GM19099 (cell line): ENCODE measurements around the gene NDST1.

Experiments
- POLR2A ChIP-seq: IDR thresholded peaks from 3 replicates; pipeline ENCODE4 v1.6.1; 2011; ENCODE audit warnings: low read depth; ENCODE audit not compliant: insufficient read length; ENCODE audit errors: extremely low read depth

The NDST1 gene

DNA sequence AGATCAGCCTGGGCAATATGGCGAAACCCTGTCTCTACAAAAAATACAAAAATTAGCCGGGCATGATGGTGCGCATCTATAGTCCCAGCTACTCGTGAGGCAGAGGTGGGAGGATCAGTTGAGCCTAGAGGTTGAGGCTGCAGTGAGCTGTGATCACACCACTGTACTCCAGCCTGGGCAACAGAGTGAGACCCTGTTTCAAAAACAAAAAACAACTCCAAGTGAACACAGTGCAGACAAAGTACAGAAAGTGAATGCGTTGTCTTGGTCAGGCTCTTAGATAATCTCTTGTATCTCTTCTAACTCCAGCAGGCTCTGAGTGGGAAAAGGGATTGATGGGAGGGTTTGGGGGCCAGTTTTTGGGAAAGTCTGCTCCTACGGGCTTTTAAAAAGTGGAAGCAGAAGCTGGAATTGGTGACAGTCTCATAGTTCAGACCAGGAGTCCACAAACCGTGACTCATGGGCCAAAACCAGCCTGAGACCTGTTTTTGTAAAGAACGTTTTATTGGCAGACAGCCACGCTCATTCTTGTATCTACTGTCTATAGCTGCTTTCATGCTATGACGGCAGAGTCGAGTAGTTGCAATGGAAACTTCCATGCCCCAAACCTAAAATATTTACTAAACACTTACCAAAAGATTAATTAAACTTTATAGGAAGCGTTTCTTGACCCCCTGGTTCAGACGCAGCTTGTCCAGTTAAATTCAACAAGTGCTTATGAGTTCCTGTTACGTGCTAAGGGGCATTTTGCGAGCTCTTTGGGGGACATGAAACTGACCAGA is 32.9 kb downstream of the NDST1 start:
- TF ChIP-seq POLR2A, result no peak

DNA sequence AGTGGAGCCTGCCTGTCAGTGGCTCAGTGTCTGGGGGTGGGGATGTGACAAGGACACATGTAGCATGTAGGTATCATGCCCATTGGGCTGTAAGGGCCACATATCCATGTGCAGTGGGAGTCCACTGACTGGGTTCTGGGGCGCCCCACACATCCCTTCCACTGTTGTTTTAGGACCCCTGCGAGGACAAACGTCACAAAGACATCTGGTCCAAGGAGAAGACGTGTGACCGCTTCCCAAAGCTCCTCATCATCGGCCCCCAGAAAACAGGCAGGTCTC is 33.4 kb downstream of the NDST1 start:
- TF ChIP-seq POLR2A, result no peak

DNA sequence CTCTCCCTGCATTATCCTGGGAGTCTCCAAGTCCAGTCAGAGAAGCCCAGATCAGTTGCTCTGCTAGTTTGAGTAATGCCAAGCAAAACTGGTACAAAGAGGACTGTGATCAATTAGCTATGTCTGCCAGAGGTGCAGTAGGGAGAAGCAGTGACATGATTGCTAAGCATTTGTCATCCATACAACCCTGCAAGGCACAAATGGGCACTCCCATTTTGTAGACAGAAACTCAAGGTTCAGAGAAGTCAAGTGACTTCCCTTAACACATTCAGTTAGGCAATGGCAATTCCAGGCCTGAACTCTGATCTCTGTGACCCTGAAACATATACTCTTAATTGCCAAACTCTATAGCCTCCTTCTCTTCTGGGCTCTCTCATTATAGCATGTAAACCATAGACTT is 34.0 kb downstream of the NDST1 start:
- TF ChIP-seq POLR2A, result no peak

DNA sequence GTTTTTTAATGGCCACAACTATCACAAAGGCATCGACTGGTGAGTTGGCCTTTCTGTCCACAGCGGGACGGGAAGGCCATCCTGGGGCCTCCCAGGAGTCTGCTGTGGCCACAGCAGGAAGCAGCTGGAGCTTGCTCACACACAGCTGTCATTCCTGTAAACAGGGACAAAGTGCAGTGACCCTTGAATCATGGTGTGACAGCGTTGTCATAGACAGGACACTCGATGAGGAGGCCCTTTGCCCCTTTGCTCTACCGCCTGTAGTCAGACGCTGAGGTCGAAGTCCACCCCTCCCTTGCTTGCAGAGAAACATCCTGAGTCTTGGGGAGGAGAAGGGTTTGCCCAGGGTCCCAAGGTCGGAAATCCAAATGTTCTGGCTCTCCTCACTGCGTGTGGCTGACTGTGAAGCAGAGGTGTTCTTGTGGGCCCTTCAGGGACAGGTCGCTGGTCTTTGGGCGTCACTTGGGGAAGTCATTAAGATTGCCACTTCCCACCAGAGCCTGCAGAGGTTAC is 35.1 kb downstream of the NDST1 start:
- no peak for TF ChIP-seq POLR2A

DNA sequence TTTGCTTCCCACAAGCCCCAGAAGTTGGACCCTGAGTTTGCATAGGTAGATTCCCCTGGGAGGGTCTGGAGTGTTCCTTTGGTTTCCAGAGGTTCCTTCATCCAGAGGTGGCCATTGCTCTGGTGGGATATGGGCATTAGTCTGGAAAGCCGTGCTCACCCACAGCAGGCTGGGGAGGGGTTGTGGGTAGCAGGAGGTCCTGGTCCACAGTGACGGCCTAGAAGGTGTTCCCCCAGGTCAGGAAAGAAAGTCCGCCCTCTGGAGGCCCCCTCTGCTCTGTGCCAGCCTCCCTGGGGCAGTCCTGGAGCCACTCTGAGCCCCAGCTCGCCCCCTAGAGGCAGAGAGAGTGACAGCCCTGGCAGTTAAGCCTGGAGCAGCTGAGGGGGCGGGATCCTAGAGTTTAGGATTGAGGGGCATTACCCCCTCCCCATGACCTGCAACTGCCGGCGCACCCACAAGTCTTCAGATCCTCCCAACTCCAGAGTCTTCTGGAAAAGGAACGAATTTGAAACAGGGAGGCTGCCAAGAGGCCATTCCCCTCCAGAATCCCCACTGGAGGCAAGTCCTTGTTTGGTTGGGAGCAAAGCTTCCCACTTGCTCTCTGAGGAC is 36.8 kb downstream of the NDST1 start:
- no peak for TF ChIP-seq POLR2A

DNA sequence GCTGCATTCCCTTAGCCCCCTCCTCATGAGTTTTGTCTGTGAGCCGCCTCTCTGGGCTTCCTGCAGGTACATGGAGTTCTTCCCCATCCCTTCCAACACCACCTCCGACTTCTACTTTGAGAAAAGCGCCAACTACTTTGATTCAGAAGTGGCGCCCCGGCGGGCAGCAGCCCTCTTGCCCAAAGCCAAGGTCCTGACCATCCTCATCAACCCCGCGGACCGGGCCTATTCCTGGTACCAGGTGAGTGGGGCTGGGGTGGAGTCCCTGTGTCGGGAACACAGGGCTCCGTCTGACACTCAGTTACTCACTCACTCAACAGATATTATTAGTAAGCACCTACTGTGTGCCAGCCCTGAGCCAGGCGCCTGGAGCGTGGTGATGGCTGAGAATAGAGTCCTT is 37.3 kb downstream of the NDST1 start:
- no peak for TF ChIP-seq POLR2A

DNA sequence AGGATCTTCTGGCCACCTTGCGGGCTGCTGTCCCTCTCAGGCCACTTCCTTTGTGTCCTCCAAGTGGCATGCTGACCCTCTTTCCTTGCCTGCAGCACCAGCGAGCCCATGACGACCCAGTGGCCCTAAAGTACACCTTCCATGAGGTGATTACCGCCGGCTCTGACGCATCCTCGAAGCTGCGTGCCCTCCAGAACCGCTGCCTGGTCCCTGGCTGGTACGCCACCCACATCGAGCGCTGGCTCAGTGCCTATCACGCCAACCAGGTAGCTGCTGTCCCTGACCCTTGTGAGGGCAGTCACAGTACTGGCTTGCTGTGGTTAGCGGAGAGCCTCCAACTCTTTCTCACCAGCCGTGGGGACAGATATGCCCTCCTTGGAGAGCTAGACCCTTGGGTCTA is 40.2 kb downstream of the NDST1 start:
- no peak for TF ChIP-seq POLR2A

DNA sequence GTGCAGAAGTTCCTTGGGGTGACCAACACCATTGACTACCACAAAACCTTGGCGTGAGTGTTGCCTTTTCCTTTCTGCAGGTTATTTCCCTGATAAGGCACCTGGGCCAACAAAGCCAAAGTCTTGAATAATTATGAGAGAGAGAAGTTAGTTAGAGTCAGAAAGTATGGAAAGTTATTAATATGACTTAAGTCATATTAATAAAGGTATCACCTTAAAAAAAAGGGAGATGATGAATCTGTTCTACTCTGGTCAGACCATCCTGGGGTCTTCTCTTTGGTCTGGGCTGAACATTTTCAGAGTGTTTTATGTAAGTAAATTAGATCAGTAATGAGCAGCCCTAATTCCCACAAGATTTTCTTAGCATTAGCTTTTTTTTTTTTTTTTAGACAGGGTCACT is 41.8 kb downstream of the NDST1 start:
- TF ChIP-seq POLR2A, result no peak

DNA sequence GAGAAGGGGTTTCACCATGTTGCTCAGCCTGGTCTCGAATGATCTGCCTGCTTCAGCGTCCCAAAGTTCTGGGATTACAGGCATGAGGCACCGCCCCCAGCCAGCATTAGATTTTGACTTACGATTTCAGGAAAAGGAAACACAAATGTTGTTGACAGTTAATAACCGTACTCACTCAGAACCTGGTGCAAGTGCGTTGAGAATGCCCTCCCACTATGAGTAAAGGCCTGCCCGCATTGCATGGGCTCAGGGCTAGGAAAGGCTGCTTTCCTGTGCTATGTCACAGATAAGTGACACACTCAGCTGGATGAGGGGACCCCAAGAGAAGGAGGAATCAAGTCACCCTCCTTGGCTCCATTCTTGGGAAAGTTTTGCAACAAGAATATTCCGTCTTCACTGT is 42.4 kb downstream of the NDST1 start:
- TF ChIP-seq POLR2A, result no peak

DNA sequence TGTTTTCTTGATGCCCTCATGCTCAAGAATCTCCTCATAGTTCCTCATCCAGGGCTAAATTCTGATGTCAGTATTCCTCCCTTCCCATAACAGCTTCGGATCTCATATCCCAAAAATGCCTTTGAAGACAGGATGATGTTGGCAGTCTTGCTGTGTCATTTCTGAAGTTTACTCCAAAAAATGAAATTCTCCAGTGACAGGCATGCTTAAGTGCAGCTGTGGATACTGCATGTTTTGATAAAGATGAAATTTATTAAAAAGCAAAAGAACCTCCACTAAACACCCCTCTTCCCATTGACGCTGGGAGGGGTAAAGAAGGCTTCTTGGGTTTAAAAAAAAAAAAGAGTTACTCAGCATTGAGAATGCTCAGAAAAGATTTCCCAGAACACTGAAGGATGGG is 43.1 kb downstream of the NDST1 start:
- no peak for TF ChIP-seq POLR2A

DNA sequence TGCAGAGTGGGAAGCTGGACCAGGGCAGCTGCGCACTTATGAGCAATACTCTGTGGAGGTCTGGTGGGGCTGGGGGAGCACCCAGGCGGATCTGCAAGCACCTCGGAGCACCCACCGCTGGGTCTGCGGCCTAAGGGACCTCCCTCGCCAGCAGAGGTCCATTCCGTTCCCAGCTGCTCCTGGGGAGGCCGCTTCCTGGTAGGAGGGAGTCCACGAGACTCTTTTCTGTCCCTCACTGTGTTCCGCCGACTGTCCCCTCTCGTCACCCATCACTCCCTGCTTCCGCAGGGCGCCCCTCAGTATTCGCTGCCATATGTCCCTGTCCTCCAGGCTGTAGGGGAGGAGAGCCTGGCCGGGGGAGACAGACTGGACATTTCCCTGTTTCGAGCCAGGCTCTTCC is 45.5 kb downstream of the NDST1 start:
- TF ChIP-seq POLR2A, result no peak

DNA sequence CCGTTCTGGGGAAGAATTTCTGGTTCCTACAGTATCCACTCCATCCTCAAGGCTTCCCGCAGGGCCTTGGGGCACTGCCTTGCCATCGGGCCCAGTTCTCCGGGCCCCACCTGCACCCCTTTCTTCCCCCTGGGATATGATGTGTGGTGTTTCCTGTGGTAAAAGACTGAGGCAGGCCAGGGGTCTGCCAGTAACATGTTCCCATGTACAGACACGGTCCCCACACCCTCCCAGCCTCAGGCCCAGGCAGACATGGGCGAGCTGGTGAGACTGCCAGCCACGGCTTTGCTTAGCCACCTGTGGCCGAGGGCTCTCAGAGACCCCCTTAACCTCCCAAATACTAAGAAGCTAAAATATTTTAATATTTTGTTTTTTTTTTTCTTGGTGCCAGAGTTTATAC is 46.0 kb downstream of the NDST1 start:
- no peak for TF ChIP-seq POLR2A

DNA sequence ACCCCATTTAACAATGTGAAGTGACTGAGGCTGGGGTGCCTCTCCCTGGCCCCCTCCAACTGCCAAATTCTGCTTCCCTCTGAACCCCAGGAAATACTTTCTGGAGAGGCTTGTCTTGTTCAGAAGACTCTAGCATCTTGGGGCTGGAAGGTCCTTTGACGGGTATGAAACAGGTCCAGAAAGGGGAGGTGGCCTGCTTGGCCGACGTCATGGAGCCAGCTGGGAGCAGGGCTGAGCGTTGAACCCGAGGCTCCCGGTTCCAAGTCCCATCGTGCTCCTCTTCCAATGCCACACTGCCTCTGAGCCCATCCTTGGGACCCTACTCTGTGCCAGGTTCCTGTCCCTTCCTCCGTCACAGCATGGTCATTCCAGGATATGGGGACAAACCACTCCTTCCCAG is 46.9 kb downstream of the NDST1 start:
- no peak for TF ChIP-seq POLR2A

DNA sequence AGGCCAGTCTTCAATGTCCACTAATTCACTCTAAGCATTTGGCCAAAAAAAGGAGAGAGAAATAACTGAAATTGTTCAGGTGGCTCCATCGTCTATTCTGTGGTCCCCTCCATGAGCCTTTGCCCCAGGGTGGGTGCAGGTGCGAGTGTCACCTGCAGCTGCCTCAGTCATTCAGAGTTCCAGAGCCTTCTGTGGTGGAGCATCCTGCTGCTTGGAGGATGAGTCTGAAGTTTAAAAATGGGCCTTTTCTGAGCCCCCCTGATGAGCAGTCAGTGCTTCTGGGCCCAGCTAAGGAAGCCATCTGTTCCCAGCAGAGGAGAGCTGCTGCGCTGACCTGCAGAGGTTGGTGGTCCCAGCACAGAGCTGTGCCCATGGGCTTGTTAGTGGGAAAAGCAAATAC is 48.2 kb downstream of the NDST1 start:
- no peak for TF ChIP-seq POLR2A

DNA sequence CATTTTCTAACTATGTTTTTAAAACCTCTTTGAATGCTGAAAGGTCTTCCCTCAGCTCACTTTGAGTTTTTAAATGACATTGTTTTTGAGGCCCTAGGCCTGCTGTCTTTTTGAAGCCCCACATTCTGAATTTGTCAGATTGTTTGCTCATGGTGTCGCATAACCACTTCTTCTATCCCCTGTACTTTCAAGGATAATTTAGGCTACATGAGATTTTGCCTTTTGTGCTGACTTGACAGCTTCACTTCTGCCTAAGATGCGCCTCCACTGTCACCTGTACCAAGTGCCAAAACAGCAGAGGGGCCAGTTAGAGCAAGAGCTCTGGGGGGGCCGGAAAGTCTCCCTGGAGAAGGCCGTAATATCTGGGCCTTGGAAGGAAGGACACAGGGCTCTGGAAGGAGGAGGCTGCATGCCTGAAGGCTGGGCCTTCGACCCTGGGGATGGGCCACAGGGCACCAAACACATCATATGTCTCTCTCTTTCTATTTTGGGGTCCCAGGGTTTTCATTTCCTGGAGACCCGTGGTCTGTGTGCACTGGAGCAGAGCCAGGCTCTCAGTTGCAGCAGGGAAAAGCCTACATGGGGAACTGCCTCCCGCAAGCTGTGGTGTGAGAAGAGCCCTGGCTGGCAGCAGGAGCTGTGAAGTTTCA is 49.1 kb downstream of the NDST1 start:
- no peak for TF ChIP-seq POLR2A

DNA sequence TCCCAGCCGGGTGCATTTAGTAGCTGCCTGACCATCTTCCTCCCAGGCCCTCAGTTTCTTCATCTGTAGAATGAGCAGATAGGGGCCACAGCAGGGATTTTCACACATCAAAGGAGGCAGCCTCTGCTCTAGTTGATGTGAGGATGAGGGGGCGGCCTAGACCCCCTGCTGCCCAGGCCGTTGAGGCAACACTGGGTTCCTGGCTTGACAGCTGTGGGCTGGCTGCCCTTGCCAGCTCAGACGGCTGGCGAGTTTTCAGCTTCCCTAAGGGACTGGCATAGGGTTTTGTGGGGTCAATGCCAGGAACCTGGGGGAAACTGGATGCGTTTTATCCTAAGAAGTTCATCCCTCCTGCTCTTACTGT is 49.6 kb downstream of the NDST1 start:
- no peak for TF ChIP-seq POLR2A

DNA sequence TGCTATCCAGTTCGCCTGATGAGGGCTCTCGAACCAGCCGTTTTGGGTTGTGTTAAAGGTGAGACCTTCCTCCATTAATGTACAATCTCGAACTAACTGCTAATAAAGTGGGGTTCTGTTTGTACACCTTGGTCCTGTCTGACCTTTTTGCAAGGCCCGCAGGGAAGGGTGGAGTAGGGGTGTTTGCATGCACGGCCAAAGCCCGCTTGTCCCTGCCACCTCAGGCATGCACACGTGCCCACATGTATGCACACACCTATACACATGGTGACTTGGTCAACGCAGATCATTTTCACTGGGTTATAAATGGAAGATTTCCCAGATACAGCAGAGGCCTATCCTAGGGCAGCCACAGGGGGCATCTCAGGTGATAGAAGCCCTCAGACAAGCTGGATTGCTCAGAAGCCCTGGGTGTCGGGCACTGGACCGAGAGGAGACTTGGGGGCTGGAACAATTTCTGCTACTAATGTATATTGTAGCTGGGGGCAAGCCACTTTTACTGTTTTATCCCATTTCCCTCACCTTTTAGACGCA is 50.2 kb downstream of the NDST1 start:
- TF ChIP-seq POLR2A, result no peak

DNA sequence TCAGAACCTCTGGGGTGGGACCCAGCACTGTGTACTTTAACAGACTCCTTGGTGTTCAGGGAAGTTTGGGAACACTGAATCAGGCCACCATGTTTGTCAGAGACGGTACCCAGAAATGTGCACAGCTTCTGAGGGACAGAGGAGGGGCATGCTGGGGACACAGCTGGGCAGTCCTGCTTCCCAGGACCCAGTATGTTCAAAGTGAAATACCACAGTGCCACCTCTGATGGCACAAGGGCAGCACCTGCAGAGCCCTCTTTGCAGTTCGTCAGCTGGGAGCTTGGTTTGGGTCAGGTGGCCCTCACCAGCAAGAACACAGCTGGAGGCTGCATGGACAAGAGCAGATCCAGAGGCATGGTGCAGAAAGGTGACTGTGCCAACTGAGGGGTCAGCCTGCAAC is 51.2 kb downstream of the NDST1 start:
- no peak for TF ChIP-seq POLR2A
